Natural killer cell (primary cell): ENCODE results near the gene MKRN2. TPM values are rescaled to one million over a fixed set of nuclear protein-coding genes. Genes with fewer than 3 reads are reported as not detected.

Source experiments
- ATAC-seq, 3 donors: fragments of 150-1000 bp in 2 of 3; fragments of 200-7000 bp in 1 of 3; cut with Tn5 transposase; 1 replicate in 1 of 3; 2 replicates in 2 of 3; pipeline ENCODE4 v1.10.0; 2021; ENCODE audit warnings: mild to moderate bottlenecking in 2 of 3, moderate library complexity in 2 of 3
- DNase-seq, 2 donors: peaks; one replicate each; pipeline versions ENCODE4 v3.0.0 to v3.0.0-alpha.2; 2013 to 2021; ENCODE audit warnings: mixed read lengths in 1 of 2
- H3K27ac ChIP-seq: one replicate; pipeline ENCODE4 v1.5.1; 2013; ENCODE audit warnings: mild to moderate bottlenecking, low read length
- H3K27me3 ChIP-seq: one replicate; pipeline ENCODE4 v1.6.1; 2013; ENCODE audit warnings: low read length; ENCODE audit not compliant: control insufficient read depth, insufficient read depth
- H3K36me3 ChIP-seq: one replicate; pipeline ENCODE4 v1.6.1; 2013; ENCODE audit warnings: low read length; ENCODE audit not compliant: control insufficient read depth, insufficient read depth
- H3K4me1 ChIP-seq: one replicate; pipeline ENCODE4 v1.6.1; 2013; ENCODE audit warnings: low read length; ENCODE audit not compliant: control insufficient read depth, insufficient read depth
- H3K4me3 ChIP-seq: one replicate; pipeline ENCODE4 v1.5.1; 2013; ENCODE audit warnings: low read length
- H3K9me3 ChIP-seq: one replicate; pipeline ENCODE4 v1.6.1; 2013; ENCODE audit warnings: low read length; ENCODE audit not compliant: control insufficient read depth, insufficient read depth
- H3K27ac Mint-ChIP-seq, 2 donors: one replicate each; pipeline ENCODE4 v1.8.0; 2022; ENCODE audit warnings: mild to moderate bottlenecking in 2 of 2, mixed read lengths in 2 of 2, moderate library complexity in 1 of 2
- H3K27me3 Mint-ChIP-seq, 2 donors: one replicate each; pipeline ENCODE4 v1.8.0; 2022; ENCODE audit warnings: low read depth in 2 of 2, mixed read lengths in 2 of 2
- H3K36me3 Mint-ChIP-seq: one replicate; pipeline ENCODE4 v1.8.0; 2022; ENCODE audit warnings: mixed read lengths
- H3K4me1 Mint-ChIP-seq, 2 donors: one replicate each; pipeline ENCODE4 v1.8.0; 2022; ENCODE audit warnings: mixed read lengths in 2 of 2
- H3K4me3 Mint-ChIP-seq: one replicate; pipeline ENCODE4 v1.8.0; 2022; ENCODE audit warnings: mild to moderate bottlenecking, moderate library complexity, mixed read lengths
- H3K9me3 Mint-ChIP-seq, 2 donors: one replicate each; pipeline ENCODE4 v1.8.0; 2022; ENCODE audit warnings: mixed read lengths in 2 of 2
- WGBS: methylation state at CpG from one replicate; pipeline ENCODE4 v1.1.7; 2013; ENCODE audit warnings: missing lambda C conversion rate; ENCODE audit not compliant: insufficient coverage; 5-methylcytosine and 5-hydroxymethylcytosine counted together
- intact Hi-C: fragments of 100-400 bp; cut with micrococcal nuclease; formaldehyde crosslinking; loops from one replicate; pipeline ENCODE4 v1.14.2; 2022
- total RNA-seq, 4 donors: library from RNA; stranded (reverse); fragments of 120-200 nt in 1 of 4; gene quantifications; one replicate each; pipeline versions ENCODE4 v1.2.3 to v1.2.4, GENCODE V29; 2013 to 2022
- TF ChIP-seq, protein P1 (sequence below): fragments of 200-600 bp; IDR thresholded peaks from one replicate; pipeline ENCODE4 v1.8.0; 2022; ENCODE audit warnings: antibody characterized with exemption

MKRN2 gene
- total RNA-seq, 3 donors from 2014 or later (not counting 1 experiment from before 2014, with no cell fraction given), result 23.9 to 31.7 (median 29.4) TPM

DNA sequence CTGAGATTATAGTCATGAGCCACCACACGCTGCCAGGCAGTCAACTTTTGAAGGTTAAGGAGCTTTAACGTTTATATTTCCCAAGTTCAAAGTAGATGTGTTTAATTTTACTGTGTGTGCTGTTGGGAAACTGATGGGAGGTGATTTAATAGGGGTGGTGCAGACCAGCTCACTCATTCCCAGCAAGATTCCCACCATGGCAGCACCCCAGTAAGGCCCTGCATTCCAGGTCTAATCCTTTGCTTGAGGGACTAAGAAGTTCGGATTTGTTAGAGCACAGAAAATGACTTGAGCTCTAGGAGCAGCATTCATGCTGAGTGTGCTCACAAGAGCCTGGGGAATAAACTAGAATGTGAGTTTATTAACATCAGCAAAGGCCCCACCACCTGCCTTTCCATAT lies 47.4 kb upstream of the MKRN2 start:
- H3K36me3 Mint-ChIP-seq, result no peaks in the 10 kb centered on the region

DNA sequence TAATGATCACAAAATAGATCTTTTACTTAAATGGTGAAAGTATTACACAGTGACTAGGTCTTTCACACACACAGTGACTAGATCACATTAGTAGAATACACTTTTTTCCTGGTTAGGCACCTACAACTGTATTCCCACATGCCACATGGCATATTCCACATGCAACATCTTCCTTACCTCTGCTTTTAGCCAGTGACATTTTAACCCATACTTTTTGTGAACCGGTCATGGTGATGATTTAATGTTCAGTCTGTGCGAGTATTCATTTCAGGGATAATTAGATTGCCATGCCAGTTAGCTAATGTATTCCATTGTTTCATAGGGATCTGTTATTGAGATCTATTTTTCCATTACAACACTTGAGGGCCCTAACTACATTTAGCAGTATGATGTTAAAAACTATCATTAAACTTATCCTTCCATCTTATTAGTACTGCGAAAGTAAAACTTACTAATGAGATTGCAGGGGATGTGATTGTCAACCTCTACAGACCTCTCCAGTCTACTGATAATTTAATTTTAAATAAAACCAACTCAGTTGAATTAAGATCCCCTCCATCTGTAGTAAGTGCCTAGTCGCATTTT lies 44.3 kb upstream of the MKRN2 start:
- Mint-ChIP-seq H3K36me3 (no peaks in the 10 kb centered on the region), H3K4me1 (no peaks in the 10 kb centered on the region)

More for the DNA sequence above, 47.4 kb upstream of the MKRN2 start:
- Histone ChIP-seq H3K4me1 (no peaks in the 10 kb centered on the region), H3K9me3 (no peaks in the 10 kb centered on the region), H3K27me3 (no peaks in the 10 kb centered on the region), H3K4me3 (no peak overlapping the region), H3K36me3 (peaks cover 2% of the 10 kb centered on the region), H3K27ac (no peak overlapping the region)
- no peak overlapping the region for H3K27ac Mint-ChIP-seq
- no peaks in the 10 kb centered on the region for H3K9me3 Mint-ChIP-seq
- H3K27me3 Mint-ChIP-seq, result no peaks in the 10 kb centered on the region
- no peak overlapping the region for H3K4me3 Mint-ChIP-seq
- 84% methylated on average over 3 of the region's 3 CpGs for WGBS
- TF ChIP-seq, protein P1, sequence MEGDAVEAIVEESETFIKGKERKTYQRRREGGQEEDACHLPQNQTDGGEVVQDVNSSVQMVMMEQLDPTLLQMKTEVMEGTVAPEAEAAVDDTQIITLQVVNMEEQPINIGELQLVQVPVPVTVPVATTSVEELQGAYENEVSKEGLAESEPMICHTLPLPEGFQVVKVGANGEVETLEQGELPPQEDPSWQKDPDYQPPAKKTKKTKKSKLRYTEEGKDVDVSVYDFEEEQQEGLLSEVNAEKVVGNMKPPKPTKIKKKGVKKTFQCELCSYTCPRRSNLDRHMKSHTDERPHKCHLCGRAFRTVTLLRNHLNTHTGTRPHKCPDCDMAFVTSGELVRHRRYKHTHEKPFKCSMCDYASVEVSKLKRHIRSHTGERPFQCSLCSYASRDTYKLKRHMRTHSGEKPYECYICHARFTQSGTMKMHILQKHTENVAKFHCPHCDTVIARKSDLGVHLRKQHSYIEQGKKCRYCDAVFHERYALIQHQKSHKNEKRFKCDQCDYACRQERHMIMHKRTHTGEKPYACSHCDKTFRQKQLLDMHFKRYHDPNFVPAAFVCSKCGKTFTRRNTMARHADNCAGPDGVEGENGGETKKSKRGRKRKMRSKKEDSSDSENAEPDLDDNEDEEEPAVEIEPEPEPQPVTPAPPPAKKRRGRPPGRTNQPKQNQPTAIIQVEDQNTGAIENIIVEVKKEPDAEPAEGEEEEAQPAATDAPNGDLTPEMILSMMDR, result no peak
- no peak for DNase-seq
- H3K4me1 Mint-ChIP-seq, result no peaks in the 10 kb centered on the region
- intact Hi-C loops, result no loop called here
- ATAC-seq, result no peak

DNA sequence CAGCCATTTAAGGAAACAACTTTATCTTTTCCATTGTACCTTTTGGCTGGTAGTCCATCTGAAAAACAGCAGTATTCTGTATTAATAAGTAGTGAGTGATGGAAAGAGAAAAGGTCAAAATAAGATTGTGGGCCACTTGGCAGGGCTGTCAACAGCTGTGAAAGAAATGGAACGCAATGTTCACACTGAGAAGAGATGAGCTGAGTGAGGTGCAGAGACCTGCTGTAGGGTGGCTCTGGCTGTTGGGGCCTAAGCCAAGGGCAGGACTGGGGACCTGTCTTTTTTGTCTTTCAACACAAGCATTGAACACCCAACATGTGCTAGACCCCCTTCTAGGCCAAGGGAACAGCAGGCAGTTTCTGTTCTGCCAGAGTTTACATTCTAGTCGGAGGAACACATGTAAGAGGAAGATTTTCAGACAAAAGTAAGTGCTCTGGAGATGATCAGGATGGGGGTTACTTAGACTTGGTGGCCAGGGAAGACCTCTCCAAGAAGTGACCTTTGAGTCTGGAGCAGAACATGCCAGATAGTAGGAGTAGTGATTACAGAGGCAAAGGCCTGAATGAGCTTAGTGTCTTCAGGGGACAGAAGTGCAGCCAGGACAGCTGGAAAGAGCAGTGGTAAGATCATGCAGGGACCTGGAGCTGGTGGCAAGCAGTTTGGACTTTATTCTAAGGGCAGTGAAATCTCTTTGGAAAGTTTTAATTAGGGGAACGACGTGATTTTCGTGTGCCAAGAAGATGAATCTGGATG lies 43.0 kb upstream of the MKRN2 start:
- Mint-ChIP-seq H3K4me3 (no peak overlapping the region), H3K27ac (no peak overlapping the region), H3K36me3 (no peaks in the 10 kb centered on the region), H3K4me1 (no peaks in the 10 kb centered on the region), H3K27me3 (no peaks in the 10 kb centered on the region), H3K9me3 (no peaks in the 10 kb centered on the region)
- intact Hi-C loops, result no loop called here
- H3K36me3 ChIP-seq, result peaks cover 1% of the 10 kb centered on the region
- DNase-seq, result no peak
- no peak overlapping the region for H3K4me3 ChIP-seq
- no peaks in the 10 kb centered on the region for H3K27me3 ChIP-seq
- H3K9me3 ChIP-seq, result no peaks in the 10 kb centered on the region
- no peaks in the 10 kb centered on the region for H3K4me1 ChIP-seq
- no peak for ATAC-seq
- TF ChIP-seq, protein P1, result no peak
- no peak overlapping the region for H3K27ac ChIP-seq
- WGBS, result 93% methylated on average over 5 of the region's 5 CpGs

More for the DNA sequence above, 44.3 kb upstream of the MKRN2 start:
- Histone ChIP-seq H3K36me3 (peaks cover 1% of the 10 kb centered on the region), H3K4me1 (no peaks in the 10 kb centered on the region), H3K27me3 (no peaks in the 10 kb centered on the region), H3K27ac (no peak overlapping the region), H3K9me3 (no peaks in the 10 kb centered on the region), H3K4me3 (no peak overlapping the region)
- TF ChIP-seq, protein P1, result no peak
- Mint-ChIP-seq H3K4me3 (no peak overlapping the region), H3K27me3 (no peaks in the 10 kb centered on the region), H3K27ac (no peak overlapping the region), H3K9me3 (no peaks in the 10 kb centered on the region)
- WGBS, result 92% methylated on average over 2 of the region's 4 CpGs
- intact Hi-C loops, result no loop called here
- ATAC-seq (no peak), DNase-seq (no peak)
